ENCODE results near the gene PGAP2. TPM values are rescaled to one million over a fixed set of nuclear protein-coding genes. Genes with fewer than 3 reads are reported as not detected.

The PGAP2 gene
- total and polyA plus RNA-seq, 2 of the 13 experiments (the other 11 are each of a cell fraction or from before 2014, with no cell fraction given), result 21.5 to 47.8 TPM

GRCh38 chr11:3797329-3798090 is 10.8 kb upstream of the PGAP2 start, which contains the start of gene NUP98 (continued):
- TF ChIP-seq CERS6 (CRISPR knock-in tag; IDR thresholded peaks at IDR 0.05) (no peak), FOXA1 (IDR thresholded peaks at IDR 0.05) (no peak), FOXA1 (CRISPR knock-in tag; IDR thresholded peaks at IDR 0.05) (no peak; the same call in 1 of the 2 replicates), ZMAT3 (CRISPR knock-in tag; conservative IDR thresholded peaks at IDR 0.05) (peak; percentile 89), CENPBD1 (CRISPR knock-in tag; IDR thresholded peaks at IDR 0.05; ENCODE audit: borderline replicate concordance, low read depth) (no peak; the same call in 1 of the 2 replicates), PREB (CRISPR knock-in tag; IDR thresholded peaks at IDR 0.05) (no peak), ZNF317 (CRISPR knock-in tag; IDR thresholded peaks at IDR 0.05) (no peak), PRPF4 (IDR thresholded peaks at IDR 0.05; ENCODE audit: low read depth, low read length, poor library complexity, severe bottlenecking) (no peak), MZF1 (CRISPR knock-in tag; IDR thresholded peaks at IDR 0.05; ENCODE audit: borderline replicate concordance) (no peak), ZNF614 (CRISPR knock-in tag; IDR thresholded peaks at IDR 0.05; ENCODE audit: borderline replicate concordance) (peak; percentile 68; the same call in 1 of the 2 replicates), ZNF550 (CRISPR knock-in tag; IDR thresholded peaks at IDR 0.05; ENCODE audit: borderline replicate concordance) (no peak), ZFY (CRISPR knock-in tag; IDR thresholded peaks at IDR 0.05) (peak; percentile 96), SOX6 (IDR thresholded peaks at IDR 0.05) (no peak), SOX6 (CRISPR knock-in tag; IDR thresholded peaks at IDR 0.05) (0 out of 2 replicates have a peak, but pooled peaks have one; percentile 37), TBP (CRISPR knock-in tag; IDR thresholded peaks at IDR 0.05) (no peak), PCBP2 (optimal IDR thresholded peaks at IDR 0.05; ENCODE audit: low read depth, low read length, poor library complexity, severe bottlenecking) (no peak), ZNF3 (CRISPR knock-in tag; IDR thresholded peaks at IDR 0.05) (no peak), ZNF644 (CRISPR knock-in tag; IDR thresholded peaks at IDR 0.05; ENCODE audit: low read depth) (no peak), MEF2D (CRISPR knock-in tag; IDR thresholded peaks at IDR 0.05) (peak; percentile 57), ZSCAN31 (CRISPR knock-in tag; IDR thresholded peaks at IDR 0.05; ENCODE audit: low read depth) (no peak), ZNF484 (CRISPR knock-in tag; IDR thresholded peaks at IDR 0.05; ENCODE audit: borderline replicate concordance, low read depth) (no peak; the same call in 1 of the 2 replicates), ZNF558 (CRISPR knock-in tag; IDR thresholded peaks at IDR 0.05; ENCODE audit: borderline replicate concordance) (no peak; the same call in 1 of the 2 replicates)
- TF ChIP-seq, protein P1, sequence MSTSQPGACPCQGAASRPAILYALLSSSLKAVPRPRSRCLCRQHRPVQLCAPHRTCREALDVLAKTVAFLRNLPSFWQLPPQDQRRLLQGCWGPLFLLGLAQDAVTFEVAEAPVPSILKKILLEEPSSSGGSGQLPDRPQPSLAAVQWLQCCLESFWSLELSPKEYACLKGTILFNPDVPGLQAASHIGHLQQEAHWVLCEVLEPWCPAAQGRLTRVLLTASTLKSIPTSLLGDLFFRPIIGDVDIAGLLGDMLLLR (CRISPR knock-in tag; IDR thresholded peaks at IDR 0.05), result peak; percentile 85
- TF ChIP-seq, protein P2, sequence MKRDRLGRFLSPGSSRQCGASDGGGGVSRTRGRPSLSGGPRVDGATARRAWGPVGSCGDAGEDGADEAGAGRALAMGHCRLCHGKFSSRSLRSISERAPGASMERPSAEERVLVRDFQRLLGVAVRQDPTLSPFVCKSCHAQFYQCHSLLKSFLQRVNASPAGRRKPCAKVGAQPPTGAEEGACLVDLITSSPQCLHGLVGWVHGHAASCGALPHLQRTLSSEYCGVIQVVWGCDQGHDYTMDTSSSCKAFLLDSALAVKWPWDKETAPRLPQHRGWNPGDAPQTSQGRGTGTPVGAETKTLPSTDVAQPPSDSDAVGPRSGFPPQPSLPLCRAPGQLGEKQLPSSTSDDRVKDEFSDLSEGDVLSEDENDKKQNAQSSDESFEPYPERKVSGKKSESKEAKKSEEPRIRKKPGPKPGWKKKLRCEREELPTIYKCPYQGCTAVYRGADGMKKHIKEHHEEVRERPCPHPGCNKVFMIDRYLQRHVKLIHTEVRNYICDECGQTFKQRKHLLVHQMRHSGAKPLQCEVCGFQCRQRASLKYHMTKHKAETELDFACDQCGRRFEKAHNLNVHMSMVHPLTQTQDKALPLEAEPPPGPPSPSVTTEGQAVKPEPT (CRISPR knock-in tag; IDR thresholded peaks at IDR 0.05; ENCODE audit: low read depth), result no peak

Data from HepG2 (cell line).